Measurements from ENCODE around the gene AR. TPM values are rescaled to one million over a fixed set of nuclear protein-coding genes. Genes with fewer than 3 reads are reported as not detected.

The AR gene
- total RNA-seq, 1 donor from 2014 or later, result 7.2 TPM

GRCh38 chrX:67723580-67724351 is 179.9 kb downstream of the AR start:
- TF ChIP-seq, protein P1, sequence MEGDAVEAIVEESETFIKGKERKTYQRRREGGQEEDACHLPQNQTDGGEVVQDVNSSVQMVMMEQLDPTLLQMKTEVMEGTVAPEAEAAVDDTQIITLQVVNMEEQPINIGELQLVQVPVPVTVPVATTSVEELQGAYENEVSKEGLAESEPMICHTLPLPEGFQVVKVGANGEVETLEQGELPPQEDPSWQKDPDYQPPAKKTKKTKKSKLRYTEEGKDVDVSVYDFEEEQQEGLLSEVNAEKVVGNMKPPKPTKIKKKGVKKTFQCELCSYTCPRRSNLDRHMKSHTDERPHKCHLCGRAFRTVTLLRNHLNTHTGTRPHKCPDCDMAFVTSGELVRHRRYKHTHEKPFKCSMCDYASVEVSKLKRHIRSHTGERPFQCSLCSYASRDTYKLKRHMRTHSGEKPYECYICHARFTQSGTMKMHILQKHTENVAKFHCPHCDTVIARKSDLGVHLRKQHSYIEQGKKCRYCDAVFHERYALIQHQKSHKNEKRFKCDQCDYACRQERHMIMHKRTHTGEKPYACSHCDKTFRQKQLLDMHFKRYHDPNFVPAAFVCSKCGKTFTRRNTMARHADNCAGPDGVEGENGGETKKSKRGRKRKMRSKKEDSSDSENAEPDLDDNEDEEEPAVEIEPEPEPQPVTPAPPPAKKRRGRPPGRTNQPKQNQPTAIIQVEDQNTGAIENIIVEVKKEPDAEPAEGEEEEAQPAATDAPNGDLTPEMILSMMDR (IDR thresholded peaks at IDR 0.05; ENCODE audit: unreplicated experiment), result no peak
- no peak overlapping the region for H3K4me3 Mint-ChIP-seq
- H3K9me3 Mint-ChIP-seq, result peaks cover 34% of the 10 kb centered on the region
- H3K36me3 Mint-ChIP-seq, result peaks cover 3% of the 10 kb centered on the region
- H3K27ac Mint-ChIP-seq, result no peak overlapping the region
- H3K4me1 Mint-ChIP-seq, result no peaks in the 10 kb centered on the region
- no peak for DNase-seq (ENCODE audit: low spot score in 2 of 2, unreplicated experiment in 2 of 2)
- H3K27me3 Mint-ChIP-seq (ENCODE audit: low read depth), result no peaks in the 10 kb centered on the region

DNA sequence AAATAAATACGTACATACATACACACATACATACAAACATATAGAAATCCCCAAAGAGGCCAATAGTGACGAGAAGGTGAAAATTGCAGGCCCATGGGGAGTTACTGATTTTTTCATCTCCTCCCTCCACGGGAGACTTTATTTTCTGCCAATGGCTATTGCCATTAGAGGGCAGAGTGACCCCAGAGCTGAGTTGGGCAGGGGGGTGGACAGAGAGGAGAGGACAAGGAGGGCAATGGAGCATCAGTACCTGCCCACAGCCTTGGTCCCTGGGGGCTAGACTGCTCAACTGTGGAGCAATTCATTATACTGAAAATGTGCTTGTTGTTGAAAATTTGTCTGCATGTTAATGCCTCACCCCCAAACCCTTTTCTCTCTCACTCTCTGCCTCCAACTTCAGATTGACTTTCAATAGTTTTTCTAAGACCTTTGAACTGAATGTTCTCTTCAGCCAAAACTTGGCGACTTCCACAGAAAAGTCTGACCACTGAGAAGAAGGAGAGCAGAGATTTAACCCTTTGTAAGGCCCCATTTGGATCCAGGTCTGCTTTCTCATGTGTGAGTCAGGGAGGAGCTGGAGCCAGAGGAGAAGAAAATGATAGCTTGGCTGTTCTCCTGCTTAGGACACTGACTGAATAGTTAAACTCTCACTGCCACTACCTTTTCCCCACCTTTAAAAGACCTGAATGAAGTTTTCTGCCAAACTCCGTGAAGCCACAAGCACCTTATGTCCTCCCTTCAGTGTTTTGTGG is 180.7 kb downstream of the AR start:
- Mint-ChIP-seq H3K9me3 (peaks cover 34% of the 10 kb centered on the region), H3K36me3 (peaks cover 3% of the 10 kb centered on the region), H3K27me3 (ENCODE audit: low read depth) (no peaks in the 10 kb centered on the region), H3K4me1 (no peaks in the 10 kb centered on the region), H3K4me3 (no peak overlapping the region), H3K27ac (no peak overlapping the region)
- TF ChIP-seq, protein P1 (IDR thresholded peaks at IDR 0.05; ENCODE audit: unreplicated experiment), result no peak
- no peak for DNase-seq (ENCODE audit: low spot score in 2 of 2, unreplicated experiment in 2 of 2)

GRCh38 chrX:67725471-67725870 is 181.7 kb downstream of the AR start:
- Mint-ChIP-seq H3K36me3 (peaks cover 3% of the 10 kb centered on the region), H3K9me3 (peaks cover 26% of the 10 kb centered on the region), H3K4me1 (no peaks in the 10 kb centered on the region), H3K27ac (no peak overlapping the region), H3K27me3 (ENCODE audit: low read depth) (no peaks in the 10 kb centered on the region), H3K4me3 (no peak overlapping the region)
- TF ChIP-seq, protein P1 (IDR thresholded peaks at IDR 0.05; ENCODE audit: unreplicated experiment), result no peak
- no peak for DNase-seq (ENCODE audit: low spot score in 2 of 2, unreplicated experiment in 2 of 2)

GRCh38 chrX:67726018-67726417 is 182.2 kb downstream of the AR start:
- Mint-ChIP-seq H3K9me3 (peaks cover 20% of the 10 kb centered on the region), H3K27me3 (ENCODE audit: low read depth) (no peaks in the 10 kb centered on the region), H3K36me3 (peaks cover 3% of the 10 kb centered on the region), H3K4me1 (no peaks in the 10 kb centered on the region), H3K4me3 (no peak overlapping the region), H3K27ac (no peak overlapping the region)
- TF ChIP-seq, protein P1 (IDR thresholded peaks at IDR 0.05; ENCODE audit: unreplicated experiment), result no peak
- DNase-seq (ENCODE audit: low spot score in 2 of 2, unreplicated experiment in 2 of 2), result no peak

DNA sequence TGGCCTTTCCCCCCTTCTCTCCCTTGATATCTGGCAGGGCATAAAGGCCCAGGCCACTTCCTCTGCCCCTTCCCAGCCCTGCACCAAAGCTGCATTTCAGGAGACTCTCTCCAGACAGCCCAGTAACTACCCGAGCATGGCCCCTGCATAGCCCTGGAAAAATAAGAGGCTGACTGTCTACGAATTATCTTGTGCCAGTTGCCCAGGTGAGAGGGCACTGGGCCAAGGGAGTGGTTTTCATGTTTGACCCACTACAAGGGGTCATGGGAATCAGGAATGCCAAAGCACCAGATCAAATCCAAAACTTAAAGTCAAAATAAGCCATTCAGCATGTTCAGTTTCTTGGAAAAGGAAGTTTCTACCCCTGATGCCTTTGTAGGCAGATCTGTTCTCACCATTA is 183.8 kb downstream of the AR start:
- no peak for DNase-seq (ENCODE audit: low spot score in 2 of 2, unreplicated experiment in 2 of 2)
- TF ChIP-seq, protein P1 (IDR thresholded peaks at IDR 0.05; ENCODE audit: unreplicated experiment), result no peak
- Mint-ChIP-seq H3K4me3 (no peak overlapping the region), H3K36me3 (peaks cover 3% of the 10 kb centered on the region), H3K27me3 (ENCODE audit: low read depth) (no peaks in the 10 kb centered on the region), H3K9me3 (peaks cover 32% of the 10 kb centered on the region), H3K27ac (no peak overlapping the region), H3K4me1 (no peaks in the 10 kb centered on the region)

Data from mesothelial cell of epicardium (in vitro differentiated cells).